GM18508 (cell line): ENCODE results near the gene SOX10.

Experiments used
- ATAC-seq: cut with Tn5 transposase; IDR thresholded peaks from one replicate; pipeline ENCODE4 v1.9.1; 2021; ENCODE audit warnings: moderate number of reproducible peaks; ENCODE audit not compliant: insufficient read depth, unreplicated experiment

The SOX10 gene

DNA sequence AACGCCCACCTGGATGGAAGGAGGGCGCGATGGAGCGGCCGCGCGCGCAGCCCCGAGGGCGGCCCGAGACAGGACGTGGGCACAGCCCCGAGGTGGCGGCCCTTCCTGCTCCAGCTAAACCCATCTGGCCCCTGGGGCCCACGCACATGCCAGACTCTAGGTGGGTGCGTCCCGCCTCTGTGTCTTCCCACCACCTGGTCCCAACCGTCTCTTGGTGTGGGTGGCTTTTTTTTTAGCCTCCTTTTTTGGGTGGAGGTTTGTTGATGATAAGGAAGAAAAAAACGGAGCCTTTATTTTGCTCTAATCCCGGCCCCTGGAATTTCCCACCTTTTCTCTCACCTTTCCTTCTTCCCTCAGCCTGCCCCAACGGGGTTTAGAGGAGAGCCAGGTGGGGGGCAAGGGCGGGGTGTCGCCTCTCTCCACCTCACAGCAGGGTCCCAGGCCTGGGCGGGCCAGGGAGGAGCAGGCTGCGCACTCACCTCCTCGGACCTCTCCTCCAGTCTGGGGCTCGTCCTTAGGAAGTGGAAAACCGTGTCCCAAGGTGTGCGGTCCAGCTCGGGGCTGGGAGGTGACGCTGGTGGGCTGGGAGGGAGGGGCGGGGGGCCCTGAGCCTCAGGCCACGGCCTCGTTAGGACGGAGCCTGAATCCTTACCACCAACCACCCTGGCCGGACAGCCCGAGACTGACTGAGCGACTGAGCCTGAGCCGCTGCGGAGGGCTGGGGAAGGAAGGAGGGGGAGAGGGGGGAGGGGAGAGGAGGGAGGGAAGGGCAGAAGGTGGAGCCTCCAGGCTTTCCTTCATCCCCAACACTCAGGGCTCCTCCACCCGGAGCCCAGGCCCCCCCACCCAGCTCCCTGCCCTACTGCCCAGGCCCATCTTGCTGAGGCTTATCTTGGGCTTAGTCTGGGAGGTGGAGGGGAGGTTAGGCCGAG is at the start of gene SOX10:
SOX10 (minus strand) TSS at position 696 of the 932 bp plus-strand sequence. CDS start 771 bp downstream, outside the sequence.
- ATAC-seq: no peak

DNA sequence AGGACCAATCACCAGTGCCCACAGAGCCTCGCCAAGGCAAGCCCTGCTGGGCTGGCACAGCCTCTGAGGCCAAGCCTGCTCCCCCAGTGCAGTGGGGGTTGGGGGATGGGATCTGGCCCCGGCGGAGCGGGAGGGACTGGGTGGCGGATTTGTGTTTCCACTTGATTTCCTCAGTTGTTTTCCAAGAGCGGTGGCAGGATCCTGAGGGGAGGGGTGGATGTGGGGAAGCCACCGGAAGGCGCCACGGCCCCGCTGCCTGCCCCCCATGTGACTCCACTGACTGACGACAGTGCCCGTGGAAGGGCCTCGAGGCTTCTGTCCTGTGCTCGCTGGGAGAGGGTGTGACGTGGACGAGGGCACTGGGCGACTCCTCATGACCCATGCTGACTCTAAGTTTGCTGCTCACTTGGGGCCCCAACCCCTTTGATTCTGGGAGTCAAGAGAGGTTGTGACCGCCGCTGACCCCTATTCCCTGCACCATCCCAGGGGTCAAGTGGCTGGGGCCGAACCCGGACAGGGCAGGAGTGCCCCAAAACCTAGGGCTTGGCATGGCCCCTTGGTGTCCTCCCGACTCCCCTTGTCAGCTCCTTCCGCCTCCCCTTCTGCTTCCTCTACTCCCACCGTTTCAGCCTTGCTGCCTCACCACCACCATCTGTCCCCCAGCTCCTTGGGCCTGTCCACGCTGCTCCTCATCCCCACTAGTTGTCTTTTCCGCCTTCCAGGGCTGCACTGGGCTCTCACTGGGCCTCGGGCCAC is 49.3 kb upstream of the SOX10 start:
- ATAC-seq: no peak

DNA sequence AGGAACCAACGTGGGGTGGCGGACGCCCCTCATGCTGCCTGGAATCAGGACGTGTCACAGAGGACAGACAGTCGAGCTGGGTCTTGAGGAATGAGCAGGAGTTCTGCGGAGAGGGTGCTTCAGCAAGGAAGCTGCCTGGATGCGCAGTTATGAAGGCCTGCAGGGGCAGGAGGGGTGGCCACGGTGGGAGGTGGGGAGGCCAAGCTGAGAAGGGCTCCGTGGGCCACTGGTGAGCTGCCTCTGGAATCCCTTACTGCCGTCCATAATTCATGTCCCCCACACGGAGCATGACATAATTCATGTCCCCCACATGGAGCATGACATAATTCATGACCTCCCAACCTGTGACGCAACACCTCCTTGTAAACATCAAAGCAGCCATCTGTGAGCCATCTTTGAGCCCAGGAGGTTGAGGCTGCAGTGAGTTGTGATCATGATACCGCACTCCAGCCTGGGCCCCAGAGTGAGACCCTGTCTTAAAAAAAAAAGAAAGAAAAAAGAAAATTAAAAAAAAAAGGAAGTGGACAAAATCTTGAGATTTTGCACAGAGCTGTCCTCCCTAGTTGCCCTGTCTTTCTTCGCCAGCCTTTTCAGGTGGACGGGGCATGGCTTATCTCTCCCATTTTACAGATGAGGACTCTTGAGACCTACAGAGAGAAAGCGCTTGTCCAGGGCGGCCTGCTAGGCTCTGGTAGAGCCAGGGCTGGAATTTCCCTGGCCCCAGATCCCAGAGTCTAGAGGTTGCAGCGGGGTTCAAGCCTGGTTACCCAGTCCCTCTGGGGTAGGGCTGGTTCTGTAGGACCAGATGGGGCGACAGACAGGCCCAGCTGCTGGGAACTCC is 48.5 kb upstream of the SOX10 start:
- ATAC-seq: no peak

DNA sequence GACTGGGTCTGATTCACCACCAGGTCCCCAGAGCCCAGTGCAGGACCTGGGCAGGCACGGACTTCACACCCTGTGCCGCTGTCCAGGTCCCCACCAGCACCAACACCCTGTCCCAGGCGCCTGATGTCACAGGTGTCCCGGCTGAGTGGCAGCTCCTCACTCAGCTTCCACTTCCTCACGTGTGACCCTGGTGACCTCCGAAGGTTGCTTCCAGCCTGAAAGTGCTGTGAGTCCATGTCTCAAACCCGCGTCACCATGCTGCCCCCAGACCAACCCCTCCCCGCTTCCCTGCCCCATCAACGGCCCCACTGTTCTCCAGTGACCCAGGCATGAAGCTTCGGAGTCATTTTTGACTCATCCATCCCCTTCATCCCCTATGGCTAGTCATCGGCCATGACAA is 47.1 kb upstream of the SOX10 start:
- no peak for ATAC-seq

DNA sequence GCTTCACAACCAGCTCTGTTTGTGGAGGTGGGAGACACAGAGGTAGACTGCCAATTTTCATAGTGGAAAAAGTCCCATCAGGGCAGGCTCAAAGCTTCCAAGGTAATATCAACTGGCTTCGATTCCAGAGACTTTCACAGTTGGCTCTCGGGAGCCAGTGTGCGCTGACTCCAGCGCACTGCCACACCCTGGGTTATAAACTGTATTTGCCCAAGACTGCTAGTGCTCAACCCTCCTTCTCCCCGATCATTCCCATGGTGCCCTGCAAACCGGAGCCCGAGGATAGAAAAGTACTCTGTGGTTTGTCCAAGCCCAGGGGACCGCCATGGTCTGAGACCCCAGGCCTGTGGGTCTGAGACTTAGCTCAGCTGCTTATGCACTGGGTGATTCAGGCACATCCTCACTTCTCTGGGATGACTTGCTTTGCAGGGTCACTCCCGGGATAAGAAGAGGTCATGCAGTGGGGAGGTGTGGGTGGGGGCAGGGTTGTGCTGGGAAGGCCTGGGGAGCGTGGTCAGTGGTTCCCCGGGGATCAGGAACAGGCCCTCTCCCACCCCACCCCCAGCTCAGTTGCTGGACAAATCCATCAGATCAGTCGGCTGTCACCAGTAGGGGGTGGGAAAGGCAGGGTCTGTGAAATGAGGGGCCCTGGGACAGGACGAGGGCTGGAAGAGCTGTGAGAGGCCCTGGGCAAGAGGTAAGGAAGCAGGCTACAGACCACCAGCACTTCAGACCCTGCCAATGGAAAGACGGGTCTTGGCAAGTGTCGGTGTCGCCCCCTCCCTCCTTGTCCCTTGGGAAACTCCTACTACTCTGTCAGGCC is 46.2 kb upstream of the SOX10 start:
- ATAC-seq: no peak

DNA sequence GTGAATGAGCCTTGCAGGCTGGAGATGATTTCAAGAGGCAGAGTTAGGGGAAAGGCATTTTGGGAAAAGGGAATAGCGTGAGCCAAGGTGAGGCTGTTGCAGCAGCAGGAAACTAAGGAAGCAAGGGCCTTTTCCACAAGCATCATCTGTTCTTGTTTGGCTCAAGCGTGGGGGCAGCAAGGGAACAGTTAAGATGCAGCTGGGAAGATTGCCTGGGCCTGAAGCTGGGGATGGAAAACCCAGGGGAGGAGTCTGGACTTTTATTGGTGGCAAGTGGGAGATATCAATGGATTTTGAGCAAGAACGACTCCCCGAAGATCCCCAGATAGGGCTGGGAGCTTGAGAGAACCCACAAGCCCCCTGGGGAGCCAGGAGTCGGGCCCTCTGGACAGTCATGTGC is 45.5 kb upstream of the SOX10 start:
- ATAC-seq: no peak

DNA sequence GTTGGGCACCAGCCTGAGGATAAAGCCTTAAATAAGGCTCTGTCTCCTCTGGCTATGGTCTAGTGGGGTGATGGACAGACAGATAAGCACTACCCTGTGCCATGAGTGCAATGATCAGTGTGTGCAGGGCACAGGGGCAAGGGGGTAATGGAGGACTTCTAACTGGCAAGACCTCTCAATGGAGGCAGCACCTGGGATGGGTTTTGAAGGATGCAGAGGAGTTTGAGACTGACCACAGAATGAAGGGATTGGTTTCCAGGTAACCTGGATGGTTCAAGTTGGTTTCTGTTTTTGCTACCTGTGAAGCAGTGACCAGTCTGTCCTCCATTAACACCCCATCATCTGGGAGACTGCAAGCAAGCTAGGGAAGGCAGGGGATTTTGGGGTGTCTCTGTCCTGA is 45.0 kb upstream of the SOX10 start:
- ATAC-seq: no peak

DNA sequence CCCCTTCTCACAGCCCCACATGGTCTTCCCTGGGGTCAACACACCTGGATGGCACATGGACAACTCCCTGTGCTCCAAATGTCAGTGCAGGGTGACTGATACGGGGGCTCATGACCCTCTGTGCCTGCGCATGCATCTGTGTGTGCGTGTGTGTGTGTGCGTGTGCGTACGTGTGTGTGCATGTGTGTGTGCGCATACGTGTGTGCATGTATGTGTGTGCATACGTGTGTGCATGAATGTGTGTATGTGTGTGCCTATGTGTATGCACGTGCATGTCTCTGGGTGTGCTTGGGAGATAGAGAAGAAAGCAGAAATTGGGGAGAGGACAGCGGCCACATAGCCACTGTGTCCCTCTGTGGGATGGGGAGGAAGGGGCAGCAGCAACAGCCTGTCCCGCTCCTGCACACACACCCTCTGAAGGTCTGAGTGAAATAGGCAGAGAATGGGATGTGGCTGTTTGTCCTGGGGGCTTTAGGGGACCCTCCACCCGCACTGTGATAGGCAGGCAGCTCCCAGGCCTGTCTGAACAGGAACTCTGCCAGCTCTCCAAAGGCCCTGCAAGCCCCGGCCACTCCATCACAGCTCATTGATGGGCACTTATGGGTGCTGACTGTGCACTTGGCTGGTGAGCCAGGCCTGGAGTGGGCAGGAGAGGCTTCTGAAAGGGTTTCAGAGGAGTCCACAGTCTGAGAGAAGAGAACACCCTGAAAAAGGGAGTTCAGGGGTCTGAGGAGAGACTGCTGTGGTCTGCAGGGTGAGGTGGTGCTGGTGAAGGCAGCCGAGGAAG is 44.2 kb upstream of the SOX10 start:
- no peak for ATAC-seq

DNA sequence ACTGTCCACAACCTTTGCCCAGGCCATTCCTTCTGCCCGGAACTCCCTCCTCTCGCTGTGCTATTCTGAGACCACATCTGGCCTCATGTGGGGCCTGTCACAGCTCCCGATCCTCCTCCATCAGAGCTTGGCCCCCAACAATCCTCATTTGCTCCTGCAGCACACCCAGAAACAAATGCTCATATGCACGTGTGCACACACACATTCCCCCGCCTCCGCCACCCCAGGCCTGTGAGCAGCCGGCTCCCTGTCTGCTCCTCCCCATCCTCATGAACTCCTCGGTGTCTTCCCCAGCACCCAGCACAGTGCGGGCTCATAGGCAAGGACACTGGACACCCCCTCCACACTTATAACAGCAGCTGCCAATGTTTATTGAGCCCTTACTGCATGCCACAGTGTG is 43.1 kb upstream of the SOX10 start:
- ATAC-seq: no peak

DNA sequence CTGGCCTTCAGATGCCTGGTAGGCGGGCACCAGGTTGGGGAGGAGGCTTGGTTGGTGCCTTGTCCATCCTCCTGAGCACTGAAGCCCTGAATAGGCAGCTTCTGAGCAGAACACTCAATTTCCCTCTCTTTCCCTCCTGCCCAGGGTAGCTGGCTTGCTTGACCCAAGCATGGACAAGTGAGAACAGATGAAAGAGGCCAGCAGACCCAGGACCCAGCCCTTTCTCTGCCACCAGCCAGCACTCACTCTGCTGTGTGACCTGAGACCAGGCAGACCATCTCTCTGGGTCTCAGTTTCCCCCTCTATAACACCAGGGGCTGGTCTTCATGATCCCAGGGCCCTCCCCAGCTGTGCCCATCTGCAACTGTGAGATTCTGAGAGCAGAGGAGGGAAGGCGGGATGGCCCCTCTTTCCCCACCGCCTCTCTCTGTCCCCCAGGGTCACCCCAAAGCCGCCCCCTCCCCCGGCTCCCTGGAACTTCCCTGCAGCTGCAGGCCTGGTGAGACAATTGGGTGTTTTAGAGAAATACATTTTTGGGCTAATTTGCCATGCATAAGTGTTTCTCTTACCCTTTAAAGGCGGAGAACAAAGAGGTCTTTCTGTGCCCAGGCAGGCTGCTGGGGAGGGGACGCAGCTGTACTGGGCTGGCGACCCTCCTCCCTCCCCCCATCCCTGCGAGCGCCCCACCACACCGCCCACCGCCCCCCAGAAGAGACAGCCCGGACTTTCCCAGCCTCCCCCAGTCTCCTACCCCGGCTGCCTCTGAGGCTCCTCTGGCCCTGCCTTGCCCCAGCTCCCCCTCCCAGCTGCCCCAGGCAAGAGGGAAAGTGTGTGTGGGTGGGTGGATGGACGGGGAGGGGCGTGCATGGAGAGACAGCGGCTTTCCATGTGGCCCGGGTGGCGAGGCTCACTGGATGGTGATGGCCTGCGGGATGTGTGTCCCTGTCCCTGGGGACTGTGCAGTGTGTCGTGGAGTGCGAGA is 42.1 kb upstream of the SOX10 start:
- no peak for ATAC-seq

DNA sequence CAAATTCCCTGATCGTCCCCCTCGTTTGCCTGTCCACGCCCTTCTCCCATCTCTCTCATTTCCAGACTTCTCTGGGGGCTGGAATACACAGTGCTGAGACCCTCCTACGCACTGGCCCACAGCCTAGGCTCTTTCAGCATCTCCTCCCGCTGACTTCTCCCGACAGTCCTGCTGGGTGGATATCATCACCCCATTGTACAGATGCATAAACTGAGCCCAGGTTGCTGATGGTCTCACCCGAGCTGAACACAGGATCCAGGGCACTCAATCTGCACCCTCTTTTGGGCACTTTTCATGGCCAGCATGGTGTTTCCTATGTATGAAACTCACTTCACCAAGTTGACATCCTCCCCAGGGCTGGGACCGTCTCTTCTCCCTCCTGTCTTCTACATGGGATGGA is 41.2 kb upstream of the SOX10 start:
- no peak for ATAC-seq

DNA sequence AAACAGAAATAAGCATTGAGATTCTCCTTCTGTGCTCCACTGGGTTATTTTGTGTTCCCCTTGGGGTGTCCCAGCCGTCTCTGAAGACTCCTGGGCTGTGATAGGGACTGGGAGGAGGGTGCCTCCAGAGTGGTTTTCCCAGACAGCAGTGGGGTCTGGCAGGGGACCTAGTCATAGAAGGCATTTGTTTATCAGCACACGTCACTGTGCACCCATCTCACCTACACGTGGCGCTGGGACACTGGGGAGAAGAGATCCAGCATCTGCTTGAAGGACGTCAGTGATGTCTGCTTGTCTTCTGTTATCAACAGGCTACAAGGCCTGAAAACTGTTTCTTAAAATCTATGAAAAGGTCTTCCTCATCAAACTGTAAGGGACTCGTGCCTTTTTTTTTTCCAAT is 38.7 kb upstream of the SOX10 start:
- ATAC-seq: no peak

DNA sequence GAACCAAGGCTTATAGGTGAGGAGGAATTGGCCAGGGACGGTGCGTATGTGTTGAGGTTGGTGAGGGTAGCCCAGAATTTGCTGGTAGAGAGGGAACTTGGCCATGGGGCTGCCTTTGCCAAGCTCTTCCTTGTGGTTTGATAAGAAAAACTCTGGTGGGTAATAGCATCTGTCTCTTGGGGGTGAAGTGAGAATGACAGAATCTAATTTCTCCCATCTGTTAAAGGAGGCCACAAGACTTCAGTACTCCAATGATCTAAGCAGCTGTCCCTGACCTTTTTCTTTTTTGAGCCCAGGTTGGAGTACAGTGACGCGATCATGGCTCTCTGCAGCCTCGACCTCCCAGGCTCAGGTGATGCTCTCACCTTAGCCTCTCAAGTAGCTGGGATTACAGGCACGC is 36.9 kb upstream of the SOX10 start:
- no peak for ATAC-seq

DNA sequence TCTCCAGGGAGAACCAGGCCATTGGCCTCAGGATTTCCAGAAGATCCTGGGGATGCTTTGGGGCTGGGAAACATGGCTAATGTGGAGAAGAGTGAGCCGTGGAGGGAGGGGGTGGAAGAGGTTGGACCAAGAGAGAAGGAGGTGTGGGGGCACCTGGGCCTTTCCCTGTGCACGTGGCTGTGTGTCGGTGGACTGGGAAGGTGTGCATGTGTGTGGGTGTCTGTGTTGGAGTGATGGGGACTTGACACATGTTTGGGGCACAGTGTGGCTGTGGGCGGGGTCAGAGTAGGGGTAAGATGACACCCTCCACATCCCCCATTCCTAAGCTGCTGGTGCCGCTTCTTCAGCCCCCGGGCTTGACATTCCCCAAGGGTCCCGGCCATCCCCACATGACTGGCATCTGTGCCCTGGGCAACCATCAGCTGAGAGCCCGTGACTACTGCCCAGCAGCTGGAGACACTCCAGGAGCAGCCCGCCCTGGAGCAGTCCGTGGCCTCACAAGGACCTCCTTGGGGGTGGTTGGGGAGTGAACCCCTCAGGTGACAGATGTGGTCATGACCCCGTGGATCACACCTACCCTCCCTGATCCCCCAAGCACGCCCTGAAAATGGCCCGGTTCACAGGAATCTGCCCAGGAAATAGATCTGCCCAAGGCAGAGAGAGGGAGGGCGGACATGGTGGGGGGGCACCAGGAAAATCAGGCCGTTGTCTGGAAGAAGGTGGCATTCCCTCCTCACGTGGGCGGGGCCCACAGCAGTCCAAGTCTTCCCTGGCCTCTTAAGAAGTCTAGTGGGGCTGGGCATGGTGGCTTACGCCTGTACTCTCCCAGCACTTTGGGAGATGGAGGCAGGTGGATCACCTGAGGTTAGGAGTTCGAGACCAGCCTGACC is 34.8 kb upstream of the SOX10 start:
- no peak for ATAC-seq

DNA sequence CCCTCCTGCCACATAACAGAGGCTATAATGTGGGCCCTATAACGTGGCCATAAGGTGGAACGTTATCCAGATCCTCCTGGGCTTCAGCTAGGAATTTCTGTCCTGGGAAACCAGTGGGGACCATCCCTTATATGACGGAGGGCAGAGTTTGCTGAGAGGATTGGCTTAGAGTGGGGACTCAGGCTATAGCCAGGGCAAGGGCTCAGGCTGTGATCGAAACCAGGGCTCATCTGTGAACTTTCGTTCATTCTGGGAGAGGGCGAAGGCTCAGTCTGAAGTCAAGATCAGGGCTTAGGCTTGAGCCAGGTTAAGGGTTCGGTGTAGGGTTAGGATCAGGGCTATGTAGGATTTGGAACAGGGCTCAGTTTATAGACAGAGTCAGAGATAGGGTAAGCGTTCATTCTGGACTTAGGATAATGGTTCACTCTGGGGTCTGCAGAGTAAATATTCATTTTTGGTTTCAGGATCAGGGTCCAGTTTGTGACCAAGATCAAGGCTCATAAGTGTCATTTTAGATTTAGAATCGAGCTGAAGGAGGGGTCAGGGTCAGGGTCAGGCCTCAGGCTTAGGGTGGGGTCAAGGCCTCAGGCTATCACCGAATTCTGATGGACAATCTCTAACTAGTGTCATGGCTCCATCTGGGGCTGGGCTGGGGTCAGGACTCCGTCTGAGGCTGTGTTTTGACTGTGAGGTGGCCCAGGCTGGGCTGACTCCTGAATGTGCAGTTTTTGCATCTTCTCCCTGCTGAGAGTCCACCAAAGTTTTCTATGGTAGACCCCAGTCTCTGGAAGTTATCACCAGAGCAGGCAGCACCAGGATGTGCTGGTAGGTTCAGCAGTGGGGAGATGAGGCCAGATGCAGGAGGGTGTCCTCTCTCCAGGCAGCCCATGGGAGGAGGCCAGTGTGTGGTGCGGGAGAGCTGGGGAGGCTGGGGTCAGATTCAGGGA is 33.9 kb upstream of the SOX10 start:
- ATAC-seq: no peak
